ENCODE data around the gene UBE2QL1.

DNA sequence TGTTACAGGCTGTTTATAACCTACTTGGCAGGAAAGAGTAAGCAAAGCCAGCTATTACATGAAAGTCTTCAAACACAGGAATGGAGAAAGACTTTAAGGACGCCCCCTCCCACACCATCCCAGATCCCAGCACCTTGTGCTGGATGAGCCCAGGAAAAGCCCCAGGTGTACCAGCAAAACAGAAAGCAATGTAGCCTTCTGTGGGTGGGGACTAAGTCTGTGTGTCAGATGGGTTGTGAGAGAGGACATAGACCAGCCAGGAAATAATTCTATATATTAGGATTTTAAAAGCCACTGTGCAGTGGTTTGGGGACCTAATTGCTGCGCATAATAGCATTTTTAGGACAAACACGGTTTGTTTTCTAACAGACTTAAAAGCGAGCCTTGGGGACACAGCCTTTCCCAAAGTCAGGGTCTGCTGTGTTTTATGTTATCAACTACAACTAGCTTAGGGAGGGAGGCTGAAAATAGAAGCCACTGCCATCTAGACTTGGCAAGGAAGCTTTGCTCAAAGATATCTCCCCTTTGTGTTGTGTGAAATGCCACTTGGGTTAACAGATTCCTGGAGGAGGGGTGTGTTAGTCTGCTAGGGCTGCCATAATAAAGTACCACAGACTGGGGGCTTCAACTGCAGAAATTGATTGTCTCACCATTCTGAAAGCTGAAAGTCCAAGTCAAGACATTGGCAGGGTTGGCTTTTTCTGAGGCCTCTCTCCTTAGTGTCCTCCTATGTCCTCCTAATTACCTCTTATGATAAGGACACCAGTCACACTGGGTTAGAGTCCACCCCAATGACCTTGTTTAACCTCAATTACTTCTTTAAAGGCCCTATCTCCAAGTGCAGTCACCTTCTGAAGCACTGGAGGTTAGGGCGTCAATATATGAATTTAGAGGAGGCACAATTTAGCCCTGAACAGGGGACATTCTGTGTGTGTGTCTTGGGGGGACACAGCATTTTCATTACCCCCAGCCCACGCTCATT lies 17.2 kb upstream of the UBE2QL1 start:
- TF ChIP-seq POLR2A (IDR thresholded peaks at IDR 0.05): no peak
- TF ChIP-seq, protein P1, sequence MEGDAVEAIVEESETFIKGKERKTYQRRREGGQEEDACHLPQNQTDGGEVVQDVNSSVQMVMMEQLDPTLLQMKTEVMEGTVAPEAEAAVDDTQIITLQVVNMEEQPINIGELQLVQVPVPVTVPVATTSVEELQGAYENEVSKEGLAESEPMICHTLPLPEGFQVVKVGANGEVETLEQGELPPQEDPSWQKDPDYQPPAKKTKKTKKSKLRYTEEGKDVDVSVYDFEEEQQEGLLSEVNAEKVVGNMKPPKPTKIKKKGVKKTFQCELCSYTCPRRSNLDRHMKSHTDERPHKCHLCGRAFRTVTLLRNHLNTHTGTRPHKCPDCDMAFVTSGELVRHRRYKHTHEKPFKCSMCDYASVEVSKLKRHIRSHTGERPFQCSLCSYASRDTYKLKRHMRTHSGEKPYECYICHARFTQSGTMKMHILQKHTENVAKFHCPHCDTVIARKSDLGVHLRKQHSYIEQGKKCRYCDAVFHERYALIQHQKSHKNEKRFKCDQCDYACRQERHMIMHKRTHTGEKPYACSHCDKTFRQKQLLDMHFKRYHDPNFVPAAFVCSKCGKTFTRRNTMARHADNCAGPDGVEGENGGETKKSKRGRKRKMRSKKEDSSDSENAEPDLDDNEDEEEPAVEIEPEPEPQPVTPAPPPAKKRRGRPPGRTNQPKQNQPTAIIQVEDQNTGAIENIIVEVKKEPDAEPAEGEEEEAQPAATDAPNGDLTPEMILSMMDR (IDR thresholded peaks at IDR 0.05): no peak
- TF ChIP-seq POLR2AphosphoS5 (IDR thresholded peaks at IDR 0.05): no peak
- TF ChIP-seq EP300 (IDR thresholded peaks at IDR 0.05): no peak
